ENCODE results near the gene INVS.

The INVS gene

GRCh38 chr9:100104314-100104713, 5.3 kb downstream of the INVS start:
- intact Hi-C loops (cut with DNase I; ENCODE audit: low total_unique reads), result loop anchor here (5.0 to 10.0 kb wide), 2 partner anchors 220 to 282 kb away; partner anchors contain the start of gene NR4A3
- H3K4me1 ChIP-seq, result peaks cover 0 to 8% (median 4%) of the 10 kb centered on the region in 4 donors
- no peaks in the 10 kb centered on the region for H3K27me3 ChIP-seq
- no peak for DNase-seq
- H3K9me3 ChIP-seq, result no peaks in the 10 kb centered on the region
- H3K36me3 ChIP-seq, result peaks cover 20 to 52% (median 51%) of the 10 kb centered on the region in 3 donors
- TF ChIP-seq CTCF (IDR thresholded peaks at IDR 0.05), result no peak
- no peak overlapping the region for H3K4me3 ChIP-seq
- H3K27ac ChIP-seq, result no peak overlapping the region

GRCh38 chr9:100105861-100106260, 6.8 kb downstream of the INVS start:
- H3K27ac ChIP-seq, result no peak overlapping the region
- TF ChIP-seq CTCF (IDR thresholded peaks at IDR 0.05), result no peak
- H3K4me3 ChIP-seq, result no peak overlapping the region
- peaks cover 20 to 52% (median 51%) of the 10 kb centered on the region in 3 donors for H3K36me3 ChIP-seq
- DNase-seq, result no peak
- no peaks in the 10 kb centered on the region for H3K9me3 ChIP-seq
- peaks cover 0 to 7% (median 0%) of the 10 kb centered on the region in 4 donors for H3K4me1 ChIP-seq
- H3K27me3 ChIP-seq, result no peaks in the 10 kb centered on the region
- intact Hi-C loops (cut with DNase I; ENCODE audit: low total_unique reads), result loop anchor here (10.0 kb wide), 1 partner anchor 219 kb away; no protein-coding TSS in a partner anchor

GRCh38 chr9:100106616-100107015, 7.6 kb downstream of the INVS start:
- intact Hi-C loops (cut with DNase I; ENCODE audit: low total_unique reads), result loop anchor here (10.0 kb wide), 1 partner anchor 218 kb away; no protein-coding TSS in a partner anchor
- DNase-seq, result no peak
- no peak overlapping the region for H3K27ac ChIP-seq
- TF ChIP-seq CTCF (IDR thresholded peaks at IDR 0.05), result no peak
- no peaks in the 10 kb centered on the region for H3K27me3 ChIP-seq
- no peak overlapping the region for H3K4me3 ChIP-seq
- H3K36me3 ChIP-seq, result peaks cover 20 to 52% (median 51%) of the 10 kb centered on the region in 3 donors
- no peaks in the 10 kb centered on the region for H3K9me3 ChIP-seq
- peaks cover 0 to 14% (median 1%) of the 10 kb centered on the region in 4 donors for H3K4me1 ChIP-seq

GRCh38 chr9:100108559-100108958, 9.5 kb downstream of the INVS start:
- no peaks in the 10 kb centered on the region for H3K9me3 ChIP-seq
- no peak overlapping the region for H3K4me3 ChIP-seq
- no peaks in the 10 kb centered on the region for H3K27me3 ChIP-seq
- peaks cover 20 to 46% (median 42%) of the 10 kb centered on the region in 3 donors for H3K36me3 ChIP-seq
- H3K4me1 ChIP-seq, result peaks cover 0 to 17% (median 2%) of the 10 kb centered on the region in 4 donors
- H3K27ac ChIP-seq, result no peak overlapping the region
- TF ChIP-seq CTCF (IDR thresholded peaks at IDR 0.05), result no peak
- intact Hi-C loops (cut with DNase I; ENCODE audit: low total_unique reads), result loop anchor here (10.0 kb wide), 1 partner anchor 216 kb away; no protein-coding TSS in a partner anchor
- DNase-seq, result no peak

- H3K4me1 ChIP-seq, result peaks cover 0 to 17% (median 2%) of the 10 kb centered on the region in 4 donors
- no peak for TF ChIP-seq CTCF (IDR thresholded peaks at IDR 0.05)
- no peaks in the 10 kb centered on the region for H3K9me3 ChIP-seq
- intact Hi-C loops (cut with DNase I; ENCODE audit: low total_unique reads), result no loop called here
- peaks cover 3 to 23% (median 21%) of the 10 kb centered on the region in 3 donors for H3K36me3 ChIP-seq
- peak; percentile 92 for DNase-seq
- H3K4me3 ChIP-seq, result no peak overlapping the region
- peak overlapping the region; percentile 26 to 45 for H3K27ac ChIP-seq
- H3K27me3 ChIP-seq, result no peaks in the 10 kb centered on the region
These were observed 12.2 kb downstream of the INVS start for GRCh38 chr9:100111235-100111634.

All from tibial artery (tissue), 4 donors.